HG02571 (cell line): ENCODE measurements around the gene SEMA3C.

Experiments
- ATAC-seq: cut with Tn5 transposase; IDR thresholded peaks from one replicate; pipeline ENCODE4 v1.9.1; 2021; ENCODE audit warnings: mild to moderate bottlenecking, moderate library complexity; ENCODE audit not compliant: unreplicated experiment

SEMA3C gene

GRCh38 chr7:80858141-80858903, 60.5 kb downstream of the SEMA3C start:
- ATAC-seq, result no peak

GRCh38 chr7:80856769-80857168, 62.1 kb downstream of the SEMA3C start:
- no peak for ATAC-seq

GRCh38 chr7:80851896-80852476, 66.9 kb downstream of the SEMA3C start:
- no peak for ATAC-seq

- no peak for ATAC-seq
These were observed 70.0 kb downstream of the SEMA3C start for GRCh38 chr7:80848841-80849240.

GRCh38 chr7:80847895-80848294, 71.0 kb downstream of the SEMA3C start:
- ATAC-seq, result no peak

GRCh38 chr7:80847027-80847426, 71.8 kb downstream of the SEMA3C start:
- no peak for ATAC-seq

- no peak for ATAC-seq
These were observed 73.9 kb downstream of the SEMA3C start for GRCh38 chr7:80844916-80845315.

GRCh38 chr7:80843018-80843677, 75.7 kb downstream of the SEMA3C start:
- no peak for ATAC-seq

GRCh38 chr7:80842022-80842790, 76.6 kb downstream of the SEMA3C start:
- no peak for ATAC-seq

GRCh38 chr7:80841423-80841955, 77.4 kb downstream of the SEMA3C start:
- no peak for ATAC-seq

GRCh38 chr7:80840681-80841080, 78.2 kb downstream of the SEMA3C start:
- no peak for ATAC-seq

- ATAC-seq, result no peak
These were observed 79.0 kb downstream of the SEMA3C start for GRCh38 chr7:80839855-80840254.

GRCh38 chr7:80838643-80839042, 80.2 kb downstream of the SEMA3C start:
- ATAC-seq, result no peak

- no peak for ATAC-seq
These were observed 81.5 kb downstream of the SEMA3C start for GRCh38 chr7:80837345-80837744.

GRCh38 chr7:80835251-80835650, 83.6 kb downstream of the SEMA3C start:
- no peak for ATAC-seq

GRCh38 chr7:80833289-80834268, 85.3 kb downstream of the SEMA3C start:
- no peak for ATAC-seq

- ATAC-seq, result no peak
These were observed 86.8 kb downstream of the SEMA3C start for GRCh38 chr7:80832006-80832405.

GRCh38 chr7:80830584-80831285, 88.1 kb downstream of the SEMA3C start:
- ATAC-seq, result no peak

GRCh38 chr7:80830010-80830409, 88.8 kb downstream of the SEMA3C start:
- ATAC-seq, result no peak
